K562 (cell line): ENCODE results near the gene CDC42EP3. TPM values are rescaled to one million over a fixed set of nuclear protein-coding genes. Genes with fewer than 3 reads are reported as not detected.

Experiments used
- ATAC-seq: fragments of 200-7000 bp; cut with Tn5 transposase; 3 replicates; pipeline ENCODE4 v1.9.1; 2020; ENCODE audit warnings: moderate library complexity
- BruUV-seq: library from RNA; stranded (reverse); fragments of 400-500 nt; replicated peaks from 2 replicates; lab custom pipeline; 2021; lab: Mats Ljungman, UMichigan
- CTCF ChIA-PET: fragments of 300-600 bp; formaldehyde crosslinking; extraction: SDS; loops from one replicate; lab custom pipeline; 2021; ENCODE audit warnings: low intra/inter-chr PET ratio; lab: Yijun Ruan, JAX
- POLR2A ChIA-PET: fragments of 300-600, 350-650 bp; sonication (Branson Sonifier 250); formaldehyde crosslinking; extraction: SDS; loops from one replicate; lab custom pipeline; 2021; ENCODE audit warnings: antibody characterized with exemption, inconsistent platforms; lab: Yijun Ruan, JAX
- DNase-seq, 4 experiments: peaks; one replicate each; pipeline versions ENCODE4 v3.0.0 to v3.0.0-alpha.2; 2011 to 2018; ENCODE audit warnings: low spot score in 3 of 4, mixed read lengths in 3 of 4; ENCODE audit errors: extremely low read depth in 1 of 4
- FAIRE-seq: peaks from 2 replicates; lab custom pipeline; 2011; peaks lifted over from hg19 to GRCh38; lab: Jason Lieb, UNC
- H2AFZ ChIP-seq: 2 replicates; pipeline ENCODE4 v1.6.0; 2011; ENCODE audit warnings: low read depth, low read length, control low read depth, inconsistent platforms
- H3K27ac ChIP-seq: fragments of 200-600 bp; 3 replicates; pipeline ENCODE4 v1.8.0; 2011; ENCODE audit warnings: low read depth, mild to moderate bottlenecking, control low read depth, inconsistent platforms, low read length, moderate library complexity, mixed read lengths; ENCODE audit errors: extremely low read depth
- H3K27me3 ChIP-seq, 2 experiments: fragments of 300-600 bp in 1 of 2; 2 replicates in 1 of 2; 3 replicates in 1 of 2; pipeline versions ENCODE4 v1.6.0 to v1.8.0; 2011; ENCODE audit warnings: inconsistent platforms in 2 of 2, low read length in 2 of 2, mild to moderate bottlenecking in 1 of 2, mixed read lengths in 1 of 2, moderate library complexity in 1 of 2; ENCODE audit not compliant: control insufficient read depth in 2 of 2, insufficient read depth in 2 of 2
- H3K36me3 ChIP-seq: fragments of 300-600 bp; 3 replicates; pipeline ENCODE4 v1.8.0; 2011; ENCODE audit warnings: mild to moderate bottlenecking, low read length, inconsistent platforms; ENCODE audit not compliant: control insufficient read depth, insufficient read depth
- H3K4me1 ChIP-seq, 2 experiments: fragments of 200-600 bp in 1 of 2; replicated peaks in 1 of 2; 2 replicates in 1 of 2; 3 replicates in 1 of 2; pipeline versions ENCODE4 v1.5.1 to v1.8.0; 2011; ENCODE audit warnings: inconsistent platforms in 2 of 2, low read length in 2 of 2, mild to moderate bottlenecking in 1 of 2, mixed read lengths in 1 of 2, moderate library complexity in 1 of 2; ENCODE audit not compliant: control insufficient read depth in 2 of 2, insufficient read depth in 2 of 2
- H3K4me2 ChIP-seq: 2 replicates; pipeline ENCODE4 v1.6.1; 2011; ENCODE audit warnings: low read length, control low read depth, inconsistent platforms, mixed read lengths; ENCODE audit not compliant: insufficient read depth
- H3K4me3 ChIP-seq: fragments of 200-600 bp; sonication (generic), shearing (Covaris generic); 2 replicates; pipeline ENCODE4 v1.5.1; 2016; ENCODE audit warnings: control low read depth, inconsistent platforms
- H3K79me2 ChIP-seq: fragments of 200-600 bp; 3 replicates; pipeline ENCODE4 v1.8.0; 2011; ENCODE audit warnings: low read length, inconsistent platforms; ENCODE audit not compliant: control insufficient read depth, insufficient read depth
- H3K9ac ChIP-seq, 2 experiments: 2 replicates each; pipeline versions ENCODE4 v1.6.0 to v1.6.1; 2011; ENCODE audit warnings: low read depth in 2 of 2, low read length in 2 of 2, control low read depth in 1 of 2, inconsistent platforms in 1 of 2, mild to moderate bottlenecking in 1 of 2, mixed read lengths in 1 of 2; ENCODE audit not compliant: insufficient read depth in 1 of 2
- H3K9me1 ChIP-seq: one replicate; pipeline ENCODE4 v1.6.0; 2011; ENCODE audit warnings: inconsistent platforms, mild to moderate bottlenecking, low read length, moderate library complexity; ENCODE audit not compliant: control insufficient read depth, insufficient read depth
- H3K9me3 ChIP-seq: replicated peaks from 2 replicates; pipeline ENCODE4 v1.5.1; 2011; ENCODE audit warnings: low read depth, low read length, inconsistent platforms; ENCODE audit not compliant: control insufficient read depth, insufficient read depth
- H4K20me1 ChIP-seq: replicated peaks from 2 replicates; pipeline ENCODE4 v1.6.1; 2011; ENCODE audit warnings: low read length, inconsistent platforms, mixed read lengths; ENCODE audit not compliant: control insufficient read depth, insufficient read depth
- CHD1 ChIP-seq: fragments of 200-600 bp; sonication (generic); IDR thresholded peaks from one replicate; pipeline ENCODE4 v1.6.1; 2012; ENCODE audit warnings: mild to moderate bottlenecking, moderate library complexity, low read length, inconsistent platforms
- EWSR1 ChIP-seq: fragments of 450-650 bp; IDR thresholded peaks from 2 replicates; pipeline ENCODE4 v1.6.1; 2018; ENCODE audit warnings: borderline replicate concordance, mild to moderate bottlenecking, low read depth, moderate library complexity; ENCODE audit not compliant: partially characterized antibody
- HCFC1 ChIP-seq: IDR thresholded peaks from 2 replicates; pipeline ENCODE4 v1.6.1; 2012; ENCODE audit warnings: low read depth, low read length, improper control_type of control experiment
- HDAC6 ChIP-seq: IDR thresholded peaks from 2 replicates; pipeline ENCODE4 v1.6.1; 2012; ENCODE audit warnings: low read depth, mild to moderate bottlenecking, control low read depth, inconsistent platforms, low read length, moderate library complexity
- MIER1 ChIP-seq: fragments of 450-650 bp; IDR thresholded peaks from 2 replicates; pipeline ENCODE4 v1.6.1; 2016; ENCODE audit warnings: antibody characterized with exemption, mild to moderate bottlenecking, low read depth
- MTF1 ChIP-seq: fragments of 250-450 bp; sonication (Bioruptor Pico); IDR thresholded peaks from 2 replicates; pipeline ENCODE4 v1.9.0; 2021; ENCODE audit warnings: moderate library complexity, mild to moderate bottlenecking, inconsistent platforms, borderline replicate concordance
- SMAD4 ChIP-seq: fragments of 250-450 bp; sonication (Bioruptor Pico); conservative IDR thresholded peaks from 2 replicates; pipeline ENCODE4 v1.8.0; 2021; ENCODE audit warnings: inconsistent platforms, mild to moderate bottlenecking, moderate library complexity
- TAL1 ChIP-seq: fragments of 450-650 bp; IDR thresholded peaks from 2 replicates; pipeline ENCODE4 v1.6.1; 2016; ENCODE audit warnings: mild to moderate bottlenecking
- ZNF140 ChIP-seq: fragments of 250-450 bp; sonication (Bioruptor Pico); IDR thresholded peaks from 2 replicates; pipeline ENCODE4 v1.8.0; 2021; ENCODE audit warnings: moderate library complexity, mild to moderate bottlenecking, inconsistent platforms
- ZNF274 ChIP-seq: IDR thresholded peaks from 2 replicates; pipeline ENCODE4 v1.6.1; 2011; ENCODE audit warnings: low read depth, mild to moderate bottlenecking, low read length, moderate library complexity, borderline replicate concordance
- WGBS: fragments of 100-300 bp; shearing (Covaris generic); methylation state at CpG from one replicate; pipeline ENCODE4 v1.1.6; 2016; ENCODE audit warnings: low coverage, mixed read lengths; ENCODE audit not compliant: insufficient coverage; ENCODE audit errors: missing lambda C conversion rate; 5-methylcytosine and 5-hydroxymethylcytosine counted together
- in situ Hi-C: fragments of 300-500 bp; cut with MboI; formaldehyde crosslinking; loops from 4 replicates; pipeline ENCODE4 v1.15.0; 2018; ENCODE audit warnings: inconsistent platforms, mixed read lengths
- intact Hi-C: fragments of 100-400 bp; cut with micrococcal nuclease; formaldehyde crosslinking; loops from 2 replicates; pipeline ENCODE4 v1.14.2; 2022
- polyA plus RNA-seq, 8 experiments: library from polyadenylated mRNA; depleted of rRNA in 4 of 8; stranded (reverse) in 5 of 8; unstranded in 3 of 8; fragments of >200 nt; fragmentation: Nextera tagmentation in 2 of 8; fragmentation: Illumina TruSeq in 1 of 8; extraction: Ambion mirVana in 2 of 8; extraction: Trizol in 1 of 8; gene quantifications; 2 replicates each; pipeline versions ENCODE4 v1.2.1 to v1.2.3, GENCODE V29; 2011 to 2014; ENCODE audit warnings: inconsistent platforms in 1 of 8, missing spikeins in 1 of 8
- total RNA-seq, 7 experiments: library from RNA; depleted of rRNA in 6 of 7; stranded (reverse); fragments of >200 nt in 6 of 7; fragmentation: Illumina TruSeq in 2 of 7; extraction: Trizol in 2 of 7; gene quantifications; 2 replicates each; pipeline versions ENCODE4 v1.2.1 to v1.2.3, GENCODE V29; 2011 to 2021; ENCODE audit warnings: low replicate concordance in 1 of 7
- TF ChIP-seq, protein P1 (sequence below): fragments of 450-650 bp; IDR thresholded peaks from 2 replicates; pipeline ENCODE4 v1.6.1; 2018; ENCODE audit not compliant: partially characterized antibody

The CDC42EP3 gene
- total and polyA plus RNA-seq, 9 of the 15 experiments (the other 6 are each of a cell fraction or from before 2014, with no cell fraction given): 0.72 to 6.4 (median 2.0) TPM

DNA sequence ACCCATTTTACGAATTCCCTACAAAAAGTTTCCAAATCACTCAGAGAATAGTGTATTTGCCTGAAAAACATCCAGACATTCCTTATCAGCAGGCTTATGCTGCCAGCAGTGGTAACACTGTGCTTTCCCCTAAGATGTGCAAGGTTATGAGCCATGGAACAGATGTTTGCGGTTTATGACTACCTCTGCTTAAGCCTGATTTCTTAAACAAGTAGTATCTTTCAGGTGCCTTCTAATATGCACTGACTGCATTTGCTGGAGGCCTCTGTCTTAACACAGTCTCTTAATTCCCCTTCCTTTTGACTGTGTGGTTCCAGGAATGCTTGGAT is 54.8 kb downstream of the CDC42EP3 start (continued):
- TF ChIP-seq EWSR1 (no peak), ZNF274 (no peak), ZNF140 (CRISPR knock-in tag) (no peak), HCFC1 (no peak), TAL1 (peak; percentile 87), MIER1 (no peak), CHD1 (no peak)

DNA sequence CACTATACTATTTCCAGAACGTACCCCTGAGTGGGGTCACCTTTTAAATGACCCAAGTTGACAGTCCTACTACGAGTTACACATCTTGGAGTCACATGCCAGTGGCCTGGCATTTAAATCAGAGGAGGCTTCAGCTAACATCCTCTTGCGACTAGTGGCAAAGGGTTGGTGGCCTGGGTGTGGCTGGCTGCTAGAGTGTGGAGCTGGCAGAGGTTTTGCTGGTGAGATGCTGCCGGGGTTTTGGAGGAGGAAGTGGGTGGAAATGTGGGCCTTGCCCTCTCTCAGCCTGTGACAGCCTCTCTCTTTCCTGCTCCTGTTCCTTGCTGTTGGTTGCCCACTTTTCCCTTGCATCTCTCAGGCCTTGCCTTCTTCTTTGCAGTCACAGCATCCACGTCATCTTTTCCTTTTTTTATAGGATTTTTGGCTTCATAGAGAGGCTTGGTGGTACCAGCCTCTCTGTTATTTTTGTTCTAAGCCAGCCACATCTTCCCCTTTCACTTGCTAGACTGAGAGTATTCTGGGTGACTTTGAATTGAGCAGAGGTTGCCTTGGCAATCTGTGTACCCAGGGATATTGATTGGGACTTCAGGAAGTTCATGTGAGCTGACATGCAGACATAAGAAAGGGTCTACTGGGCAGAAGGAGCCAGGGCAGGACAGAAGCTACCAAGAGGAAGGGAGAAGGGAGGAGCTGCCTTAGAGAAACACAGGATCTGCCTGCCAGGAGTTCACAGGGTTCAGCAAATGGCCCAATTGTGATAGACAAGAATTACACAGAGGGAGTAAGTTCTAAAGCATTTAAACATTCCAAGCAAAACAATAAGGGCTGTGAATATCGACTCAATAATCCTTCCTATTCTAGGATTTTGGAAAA is 55.4 kb downstream of the CDC42EP3 start:
- Histone ChIP-seq H4K20me1 (no peaks in the 10 kb centered on the region), H2AFZ (no peak overlapping the region), H3K4me2 (no peak overlapping the region)
- 30% methylated on average over 6 of the region's 6 CpGs for WGBS
- in situ Hi-C loops: no loop called here
- TF ChIP-seq MTF1 (CRISPR knock-in tag) (no peak), SMAD4 (no peak), HDAC6 (no peak)
- TF ChIP-seq, protein P1, sequence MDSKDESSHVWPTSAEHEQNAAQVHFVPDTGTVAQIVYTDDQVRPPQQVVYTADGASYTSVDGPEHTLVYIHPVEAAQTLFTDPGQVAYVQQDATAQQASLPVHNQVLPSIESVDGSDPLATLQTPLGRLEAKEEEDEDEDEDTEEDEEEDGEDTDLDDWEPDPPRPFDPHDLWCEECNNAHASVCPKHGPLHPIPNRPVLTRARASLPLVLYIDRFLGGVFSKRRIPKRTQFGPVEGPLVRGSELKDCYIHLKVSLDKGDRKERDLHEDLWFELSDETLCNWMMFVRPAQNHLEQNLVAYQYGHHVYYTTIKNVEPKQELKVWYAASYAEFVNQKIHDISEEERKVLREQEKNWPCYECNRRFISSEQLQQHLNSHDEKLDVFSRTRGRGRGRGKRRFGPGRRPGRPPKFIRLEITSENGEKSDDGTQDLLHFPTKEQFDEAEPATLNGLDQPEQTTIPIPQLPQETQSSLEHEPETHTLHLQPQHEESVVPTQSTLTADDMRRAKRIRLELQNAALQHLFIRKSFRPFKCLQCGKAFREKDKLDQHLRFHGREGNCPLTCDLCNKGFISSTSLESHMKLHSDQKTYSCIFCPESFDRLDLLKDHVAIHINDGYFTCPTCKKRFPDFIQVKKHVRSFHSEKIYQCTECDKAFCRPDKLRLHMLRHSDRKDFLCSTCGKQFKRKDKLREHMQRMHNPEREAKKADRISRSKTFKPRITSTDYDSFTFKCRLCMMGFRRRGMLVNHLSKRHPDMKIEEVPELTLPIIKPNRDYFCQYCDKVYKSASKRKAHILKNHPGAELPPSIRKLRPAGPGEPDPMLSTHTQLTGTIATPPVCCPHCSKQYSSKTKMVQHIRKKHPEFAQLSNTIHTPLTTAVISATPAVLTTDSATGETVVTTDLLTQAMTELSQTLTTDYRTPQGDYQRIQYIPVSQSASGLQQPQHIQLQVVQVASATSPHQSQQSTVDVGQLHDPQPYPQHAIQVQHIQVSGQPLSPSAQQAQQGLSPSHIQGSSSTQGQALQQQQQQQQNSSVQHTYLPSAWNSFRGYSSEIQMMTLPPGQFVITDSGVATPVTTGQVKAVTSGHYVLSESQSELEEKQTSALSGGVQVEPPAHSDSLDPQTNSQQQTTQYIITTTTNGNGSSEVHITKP: peak; percentile 63
- TF ChIP-seq, all 486 proteins: peak for 1
- H3K36me3 ChIP-seq: no peaks in the 10 kb centered on the region
- H3K9me3 ChIP-seq: no peaks in the 10 kb centered on the region
- ChIA-PET CTCF (no interaction called here), POLR2A (interaction anchor here (0.7 kb wide), 1 partner anchor 92 kb away, joined by 3 read pairs; no protein-coding TSS in a partner anchor)
- intact Hi-C loops: no loop called here
- H3K9ac ChIP-seq: no peak overlapping the region
- no peak for ATAC-seq
- DNase-seq: no peak
- no peaks in the 10 kb centered on the region for H3K9me1 ChIP-seq
- H3K79me2 ChIP-seq: no peaks in the 10 kb centered on the region
- no peak overlapping the region for H3K4me3 ChIP-seq
- BruUV-seq: no TSS peak
- no peak for FAIRE-seq
- H3K27ac ChIP-seq: no peak overlapping the region
- H3K27me3 ChIP-seq: no peaks in the 10 kb centered on the region
- H3K4me1 ChIP-seq: peaks cover 0 to 7% of the 10 kb centered on the region in 2 experiments; a peak in 2 of 5 replicates
